Measurements from ENCODE around the gene TNFRSF14.

Gene TNFRSF14

GRCh38 chr1:2584686-2585317 lies 28.6 kb downstream of the TNFRSF14 start:
- TF ChIP-seq, protein P1, sequence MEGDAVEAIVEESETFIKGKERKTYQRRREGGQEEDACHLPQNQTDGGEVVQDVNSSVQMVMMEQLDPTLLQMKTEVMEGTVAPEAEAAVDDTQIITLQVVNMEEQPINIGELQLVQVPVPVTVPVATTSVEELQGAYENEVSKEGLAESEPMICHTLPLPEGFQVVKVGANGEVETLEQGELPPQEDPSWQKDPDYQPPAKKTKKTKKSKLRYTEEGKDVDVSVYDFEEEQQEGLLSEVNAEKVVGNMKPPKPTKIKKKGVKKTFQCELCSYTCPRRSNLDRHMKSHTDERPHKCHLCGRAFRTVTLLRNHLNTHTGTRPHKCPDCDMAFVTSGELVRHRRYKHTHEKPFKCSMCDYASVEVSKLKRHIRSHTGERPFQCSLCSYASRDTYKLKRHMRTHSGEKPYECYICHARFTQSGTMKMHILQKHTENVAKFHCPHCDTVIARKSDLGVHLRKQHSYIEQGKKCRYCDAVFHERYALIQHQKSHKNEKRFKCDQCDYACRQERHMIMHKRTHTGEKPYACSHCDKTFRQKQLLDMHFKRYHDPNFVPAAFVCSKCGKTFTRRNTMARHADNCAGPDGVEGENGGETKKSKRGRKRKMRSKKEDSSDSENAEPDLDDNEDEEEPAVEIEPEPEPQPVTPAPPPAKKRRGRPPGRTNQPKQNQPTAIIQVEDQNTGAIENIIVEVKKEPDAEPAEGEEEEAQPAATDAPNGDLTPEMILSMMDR (IDR thresholded peaks at IDR 0.05), result no peak

DNA sequence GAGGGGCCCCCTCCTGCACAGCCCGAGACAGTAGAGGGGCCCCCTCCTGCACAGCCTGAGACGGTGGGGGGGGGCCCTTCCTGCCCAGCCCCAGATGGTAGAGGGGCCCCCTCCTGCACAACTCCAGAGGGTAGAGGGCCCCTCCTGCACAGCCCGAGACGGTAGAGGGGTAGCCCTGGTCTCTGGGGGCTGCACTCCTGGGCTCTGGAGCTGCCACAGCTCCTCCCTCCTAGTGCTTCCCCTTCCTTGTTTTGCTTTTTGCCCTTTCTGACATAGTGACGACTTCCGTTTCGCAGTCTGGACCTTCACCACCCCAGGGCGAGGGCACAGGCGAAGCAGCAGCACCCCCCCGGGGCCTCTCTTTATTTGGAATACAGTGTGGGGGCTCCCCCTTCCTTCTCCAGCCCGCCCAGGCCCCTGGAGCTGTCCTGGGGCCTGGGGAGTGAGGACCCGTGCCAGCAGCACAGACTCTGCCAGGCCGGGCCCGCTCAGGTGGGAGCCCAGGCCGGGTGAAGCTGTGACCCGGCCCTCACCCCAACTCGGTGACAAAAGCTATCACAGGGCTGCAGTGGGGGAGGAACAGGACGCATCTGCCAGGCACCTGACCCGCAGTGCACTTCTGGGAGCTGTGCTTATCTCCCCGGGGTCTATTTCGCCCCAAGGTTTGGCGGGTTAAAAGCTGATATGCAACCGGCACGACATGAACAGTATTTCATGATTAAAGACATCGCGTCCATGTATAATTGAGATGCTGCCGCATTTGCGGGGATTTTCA lies 29.3 kb downstream of the TNFRSF14 start:
- TF ChIP-seq, protein P1 (IDR thresholded peaks at IDR 0.05), result no peak

- TF ChIP-seq, protein P1 (IDR thresholded peaks at IDR 0.05), result no peak
These were observed 30.2 kb downstream of the TNFRSF14 start, which contains the start of gene PRXL2B for GRCh38 chr1:2586154-2587070. PRXL2B (plus strand) TSS chr1:2586777; CDS start chr1:2586886, 109 bp downstream.

DNA sequence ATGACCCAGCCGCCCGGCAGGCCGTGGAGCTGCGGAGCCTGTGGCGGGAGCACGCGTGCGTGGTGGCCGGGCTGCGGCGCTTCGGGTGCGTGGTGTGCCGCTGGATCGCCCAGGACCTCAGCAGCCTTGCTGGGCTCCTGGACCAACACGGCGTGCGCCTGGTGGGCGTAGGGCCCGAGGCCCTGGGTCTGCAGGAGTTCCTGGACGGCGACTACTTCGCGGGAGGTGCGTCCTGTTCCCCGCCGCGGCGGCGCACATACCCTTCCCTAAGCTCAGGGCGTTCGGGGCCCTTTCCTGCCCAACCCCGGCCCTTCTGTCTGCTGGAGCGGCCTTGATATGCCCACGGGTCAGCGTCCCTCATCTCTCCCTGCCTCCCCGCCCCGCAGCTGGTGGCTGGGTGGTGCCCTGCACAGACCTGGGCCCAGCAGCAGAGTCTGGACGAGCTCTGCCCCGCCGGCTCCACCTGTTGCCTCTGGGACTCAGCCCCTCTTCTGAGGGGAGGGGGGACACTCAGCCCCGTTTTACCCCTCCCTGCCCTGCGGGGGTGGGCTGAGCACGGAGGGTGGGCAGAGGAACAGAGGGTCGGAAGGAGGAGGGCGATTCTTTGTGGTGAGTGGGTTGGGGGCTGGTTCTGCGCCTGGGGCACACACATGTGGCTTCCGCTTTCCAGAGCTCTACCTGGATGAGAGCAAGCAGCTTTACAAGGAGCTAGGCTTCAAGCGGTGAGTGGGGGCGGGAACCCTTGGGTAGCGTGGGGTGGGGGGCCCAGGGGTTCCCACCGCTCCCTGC lies 31.1 kb downstream of the TNFRSF14 start:
- TF ChIP-seq, protein P1 (IDR thresholded peaks at IDR 0.05), result no peak

- TF ChIP-seq, protein P1 (IDR thresholded peaks at IDR 0.05), result no peak
These were observed 31.8 kb downstream of the TNFRSF14 start for GRCh38 chr1:2587860-2588571.

DNA sequence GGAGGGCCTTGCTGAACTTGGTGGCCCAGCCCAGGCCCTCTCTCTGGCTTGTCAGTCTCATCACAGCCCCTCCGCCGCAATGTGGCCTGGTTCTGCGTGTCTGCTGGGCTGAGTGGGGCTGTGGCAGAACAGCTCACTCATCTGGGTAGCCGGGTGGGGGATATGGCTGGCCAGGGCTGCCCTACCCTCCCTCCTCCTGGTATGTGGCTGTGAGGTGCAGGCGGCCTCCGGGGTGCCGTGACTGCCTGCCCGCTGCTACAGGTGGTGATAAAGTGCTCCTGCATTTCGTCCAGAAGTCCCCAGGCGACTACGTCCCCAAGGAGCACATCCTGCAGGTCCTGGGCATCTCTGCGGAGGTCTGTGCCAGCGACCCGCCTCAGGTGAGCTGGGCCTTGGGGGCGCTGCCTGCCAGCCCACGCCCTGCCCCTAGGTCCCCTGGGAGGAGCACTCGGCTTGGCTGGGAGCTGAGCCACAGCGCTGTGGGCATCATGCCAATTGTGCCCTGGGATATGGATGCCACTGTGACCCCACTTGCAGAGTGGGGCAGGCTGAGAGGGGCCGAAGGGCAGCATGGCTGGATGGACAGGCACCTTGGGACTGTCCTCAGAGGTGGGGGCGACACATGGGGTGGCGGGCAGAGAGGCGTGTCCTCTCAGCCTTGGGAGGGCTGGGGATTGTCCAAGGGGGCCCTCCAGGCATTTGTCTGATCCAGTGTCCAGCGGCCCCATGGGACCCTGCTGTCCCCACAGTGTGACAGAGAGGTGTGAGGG lies 32.7 kb downstream of the TNFRSF14 start:
- TF ChIP-seq, protein P1 (IDR thresholded peaks at IDR 0.05), result no peak

Measured in LNCAP (cell line).